IPS-20b (cell line): ENCODE data around the gene ORAI3.

Experiments used
- H3K27ac ChIP-seq: one replicate; pipeline ENCODE4 v1.5.1; 2013; ENCODE audit warnings: low read length
- H3K27me3 ChIP-seq: 2 replicates; pipeline ENCODE4 v1.6.1; 2013; ENCODE audit warnings: mild to moderate bottlenecking, low read length, inconsistent platforms; ENCODE audit not compliant: insufficient read depth
- H3K36me3 ChIP-seq: 2 replicates; pipeline ENCODE4 v1.6.1; 2013; ENCODE audit warnings: low read depth, mild to moderate bottlenecking, inconsistent platforms, low read length, moderate library complexity; ENCODE audit not compliant: insufficient read depth
- H3K4me1 ChIP-seq: 2 replicates; pipeline ENCODE4 v1.6.1; 2013; ENCODE audit warnings: mild to moderate bottlenecking, control low read depth, inconsistent platforms, low read length, moderate library complexity; ENCODE audit not compliant: insufficient read depth
- H3K4me3 ChIP-seq: 2 replicates; pipeline ENCODE4 v1.5.1; 2013; ENCODE audit warnings: mild to moderate bottlenecking, low read length, inconsistent platforms
- H3K9ac ChIP-seq: 2 replicates; pipeline ENCODE4 v1.6.1; 2013; ENCODE audit warnings: low read depth, mild to moderate bottlenecking, inconsistent platforms, low read length, moderate library complexity
- H3K9me3 ChIP-seq: 2 replicates; pipeline ENCODE4 v1.6.1; 2013; ENCODE audit warnings: mild to moderate bottlenecking, low read depth, low read length, inconsistent platforms; ENCODE audit not compliant: insufficient read depth

The ORAI3 gene

DNA sequence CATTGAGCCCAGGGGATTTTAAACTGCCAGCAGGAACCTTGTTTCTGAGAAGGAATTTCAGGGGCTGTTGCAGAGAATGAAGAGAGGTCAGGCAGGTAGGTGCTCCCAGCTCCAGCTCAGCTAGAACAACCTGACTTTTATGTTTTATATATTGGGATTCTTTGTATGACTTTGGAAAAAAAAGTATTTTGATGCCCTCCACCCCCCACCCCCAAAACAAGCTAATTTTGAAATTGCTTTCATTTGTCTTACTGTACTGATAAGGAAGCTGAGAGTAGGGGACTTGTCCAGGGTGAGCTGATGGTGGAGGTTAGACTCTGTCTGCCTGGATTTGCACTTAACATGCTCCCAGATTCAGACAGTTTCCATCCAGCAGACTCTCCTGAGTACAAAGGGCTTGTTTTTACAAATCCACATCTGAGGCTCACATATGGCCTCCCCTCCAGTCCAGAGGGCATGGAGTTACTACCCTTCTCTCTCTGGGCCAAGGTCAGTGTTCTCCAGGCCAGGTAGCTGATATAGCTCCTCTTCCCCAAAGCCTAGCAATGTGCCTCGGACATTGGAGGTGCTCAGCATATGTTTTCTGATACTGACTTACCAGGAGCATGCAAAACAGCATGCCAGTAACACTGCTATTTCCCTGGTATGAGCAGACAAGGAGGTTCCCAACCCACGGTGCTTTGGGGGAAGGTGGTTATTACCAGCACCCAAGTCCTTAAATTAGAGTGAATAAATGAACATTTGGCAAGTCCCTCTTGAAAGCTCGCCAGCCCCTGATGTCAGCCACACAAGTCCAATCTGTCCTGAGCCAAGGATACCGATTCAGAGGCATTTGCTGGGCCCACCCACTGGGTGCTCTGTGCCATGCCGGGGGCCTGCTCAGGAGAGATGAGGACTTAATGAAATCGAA lies 50.2 kb downstream of the ORAI3 start:
- Histone ChIP-seq H3K4me1 (peaks cover 5% of the 10 kb centered on the region; the same call in 1 of the 2 replicates), H3K9ac (no peak overlapping the region), H3K27me3 (peaks cover 26% of the 10 kb centered on the region), H3K36me3 (no peaks in the 10 kb centered on the region), H3K9me3 (no peaks in the 10 kb centered on the region), H3K27ac (no peak overlapping the region), H3K4me3 (no peak overlapping the region)

DNA sequence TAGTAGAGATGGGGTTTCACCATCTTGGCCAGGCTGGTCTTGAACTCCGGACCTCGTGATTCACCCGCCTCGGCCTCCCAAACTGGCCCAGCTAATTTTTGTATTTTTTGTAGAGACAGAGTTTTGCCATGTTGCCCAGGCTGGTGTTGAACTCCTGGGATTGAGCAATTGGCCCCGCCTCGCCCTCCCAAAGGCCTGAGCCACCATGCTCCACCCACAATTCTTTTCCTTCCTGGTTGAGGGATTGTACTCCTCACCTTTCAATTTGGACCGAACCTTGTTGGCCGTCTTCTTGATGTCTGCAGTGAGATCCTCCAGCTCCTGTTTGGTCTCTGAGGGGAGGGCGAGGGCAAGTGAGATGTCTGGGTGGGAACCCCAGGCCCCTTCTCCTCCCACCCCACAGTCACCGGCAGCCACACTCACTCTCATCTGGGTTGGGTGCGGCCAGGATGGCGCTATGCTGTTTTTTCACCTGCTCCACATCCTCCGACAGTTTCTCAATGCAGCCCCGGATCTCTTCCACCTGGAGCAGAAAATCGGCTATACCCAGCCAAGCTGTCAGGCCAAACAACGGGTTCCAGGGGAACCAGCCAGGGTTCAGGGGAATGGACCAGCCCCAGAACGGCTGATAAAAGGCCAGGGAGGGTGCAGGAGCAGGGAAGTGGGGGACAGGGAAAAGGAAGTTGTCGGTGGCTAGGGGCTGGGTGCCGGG lies 52.0 kb downstream of the ORAI3 start:
- no peak overlapping the region for H3K27ac ChIP-seq
- no peaks in the 10 kb centered on the region for H3K36me3 ChIP-seq
- peaks cover 5% of the 10 kb centered on the region; the same call in 1 of the 2 replicates for H3K4me1 ChIP-seq
- no peak overlapping the region for H3K4me3 ChIP-seq
- H3K9me3 ChIP-seq = no peaks in the 10 kb centered on the region
- H3K27me3 ChIP-seq = peaks cover 26% of the 10 kb centered on the region
- no peak overlapping the region for H3K9ac ChIP-seq

DNA sequence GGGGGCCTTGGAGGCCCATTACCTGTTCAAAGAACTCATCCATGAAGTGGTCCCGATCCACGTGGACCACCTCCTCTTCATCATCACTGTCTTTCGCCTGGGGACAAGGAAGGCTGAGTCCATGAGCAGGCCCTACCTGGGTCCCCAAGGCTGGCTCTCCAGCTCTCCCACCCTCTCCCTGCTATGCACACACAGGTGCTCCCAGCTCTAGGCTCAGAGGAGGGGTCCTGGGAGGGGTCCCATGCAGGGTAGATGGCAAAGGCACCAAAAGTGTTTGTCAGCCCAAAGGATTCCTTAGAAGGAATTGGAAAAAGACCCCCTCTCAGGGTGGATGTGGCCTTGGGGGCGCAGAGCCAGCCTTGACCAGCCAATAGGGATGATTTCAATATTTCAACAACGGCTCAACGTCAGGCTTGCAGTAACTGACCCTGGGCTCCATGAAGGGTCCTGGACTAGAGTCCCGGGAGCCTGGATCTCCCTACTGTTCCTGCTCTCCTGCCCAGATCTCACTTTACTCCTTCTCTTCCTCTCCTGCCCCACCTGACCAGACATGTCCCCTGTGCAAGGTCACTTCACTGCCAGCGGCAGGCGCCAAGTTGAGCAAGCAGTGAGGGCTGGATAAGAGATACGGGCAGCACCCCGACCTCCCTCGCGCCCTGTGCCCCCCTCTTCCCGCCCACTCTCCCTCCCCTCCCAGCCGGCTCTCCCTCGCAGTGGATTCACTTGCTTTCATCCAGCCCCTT lies 52.8 kb downstream of the ORAI3 start:
- peaks cover 5% of the 10 kb centered on the region; the same call in 1 of the 2 replicates for H3K4me1 ChIP-seq
- no peak overlapping the region for H3K27ac ChIP-seq
- H3K36me3 ChIP-seq = no peaks in the 10 kb centered on the region
- H3K27me3 ChIP-seq = peaks cover 20% of the 10 kb centered on the region
- no peak overlapping the region for H3K9ac ChIP-seq
- no peaks in the 10 kb centered on the region for H3K9me3 ChIP-seq
- no peak overlapping the region for H3K4me3 ChIP-seq

DNA sequence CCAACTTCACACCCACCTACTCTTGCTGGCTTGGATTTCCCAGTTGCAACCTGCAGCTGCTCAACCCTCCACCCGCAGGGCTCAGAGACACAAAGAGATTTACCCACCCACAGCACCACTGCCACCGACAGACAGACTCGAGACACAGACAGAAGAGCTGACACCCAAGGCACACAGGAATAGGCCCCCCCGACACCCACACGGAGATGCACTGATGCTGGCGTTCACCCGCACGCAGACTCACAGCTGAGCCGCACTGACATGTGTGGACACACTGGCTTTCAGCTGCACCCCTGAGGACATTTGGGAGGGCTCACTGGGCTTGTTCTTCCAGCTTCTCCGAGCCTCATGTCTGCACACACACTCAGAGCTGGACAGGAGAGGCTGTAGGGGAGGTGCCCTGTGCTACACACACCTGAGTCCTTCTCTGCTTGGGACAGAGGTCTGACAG lies 53.4 kb downstream of the ORAI3 start:
- Histone ChIP-seq H3K27ac (no peak overlapping the region), H3K4me3 (no peak overlapping the region), H3K9ac (peak overlapping the region; percentile 27; the same call in 1 of the 2 replicates), H3K27me3 (peaks cover 20% of the 10 kb centered on the region), H3K36me3 (no peaks in the 10 kb centered on the region), H3K4me1 (peaks cover 5% of the 10 kb centered on the region; the same call in 1 of the 2 replicates), H3K9me3 (no peaks in the 10 kb centered on the region)

DNA sequence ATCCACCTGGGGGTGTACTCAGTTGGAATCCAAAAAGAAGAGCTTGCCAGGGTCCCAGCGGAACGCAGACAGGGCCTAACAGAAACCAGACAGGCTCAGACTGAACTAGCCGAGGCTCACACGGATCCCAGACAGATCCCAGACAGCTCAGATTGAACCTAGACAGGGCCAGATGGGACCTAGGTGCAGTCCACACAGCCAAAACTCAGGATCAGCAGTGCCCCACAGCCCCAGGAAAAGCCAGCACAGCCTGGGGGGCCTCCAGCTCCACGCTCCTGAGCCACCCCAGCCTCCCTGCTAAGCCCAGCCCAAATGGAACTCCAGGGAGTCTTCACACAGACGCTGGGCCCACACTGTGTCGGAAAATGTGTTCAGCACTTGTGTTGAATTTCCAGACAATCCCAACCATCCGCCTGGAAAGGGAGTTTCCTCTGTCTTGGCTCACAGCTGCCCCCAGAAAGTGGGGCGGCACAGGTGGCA lies 54.0 kb downstream of the ORAI3 start:
- no peaks in the 10 kb centered on the region for H3K9me3 ChIP-seq
- peaks cover 5% of the 10 kb centered on the region; the same call in 1 of the 2 replicates for H3K4me1 ChIP-seq
- H3K4me3 ChIP-seq = no peak overlapping the region
- no peaks in the 10 kb centered on the region for H3K36me3 ChIP-seq
- no peak overlapping the region for H3K27ac ChIP-seq
- H3K9ac ChIP-seq = no peak overlapping the region; the same call in 1 of the 2 replicates
- H3K27me3 ChIP-seq = peaks cover 14% of the 10 kb centered on the region

DNA sequence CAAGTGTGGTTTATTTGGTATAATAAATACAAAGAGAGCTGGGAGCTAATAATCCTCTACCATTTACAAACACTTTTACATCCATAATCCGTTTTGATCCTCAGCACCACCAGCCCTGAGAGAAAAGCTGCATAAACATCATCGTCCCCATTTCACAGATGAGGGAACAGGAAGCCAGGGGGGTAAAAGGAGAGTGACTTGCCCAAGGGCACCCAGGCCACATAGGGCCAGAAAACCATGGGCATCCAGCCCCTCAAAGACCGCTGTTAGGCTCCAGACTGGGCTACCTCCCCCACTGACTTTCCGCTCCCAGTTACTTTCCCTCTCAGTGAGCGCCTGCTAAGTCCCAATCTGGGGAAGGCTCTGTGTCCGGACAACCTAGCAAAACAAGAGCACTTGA lies 54.9 kb downstream of the ORAI3 start:
- Histone ChIP-seq H3K27me3 (peaks cover 6% of the 10 kb centered on the region; the same call in 1 of the 2 replicates), H3K4me3 (no peak overlapping the region), H3K4me1 (no peaks in the 10 kb centered on the region; the same call in 1 of the 2 replicates), H3K9ac (no peak overlapping the region), H3K27ac (no peak overlapping the region), H3K36me3 (no peaks in the 10 kb centered on the region), H3K9me3 (no peaks in the 10 kb centered on the region)
